Neural cell (in vitro differentiated cells): ENCODE results near the gene UBE4A. TPM values are rescaled to one million over a fixed set of nuclear protein-coding genes. Genes with fewer than 3 reads are reported as not detected.

Experiments
- H2AFZ ChIP-seq: fragments of 200-600, 300-800 bp; sonication (generic), shearing (Covaris generic); 2 replicates; pipeline ENCODE4 v1.6.0; 2014; ENCODE audit warnings: low read depth, mild to moderate bottlenecking, antibody characterized with exemption, low read length, moderate library complexity
- H3F3A ChIP-seq: fragments of 200-600 bp; shearing (Covaris generic); 2 replicates; pipeline ENCODE4 v1.6.1; 2016; ENCODE audit warnings: mild to moderate bottlenecking, moderate library complexity, mixed read lengths, antibody characterized with exemption, low read length; ENCODE audit not compliant: insufficient read depth, poor library complexity, severe bottlenecking
- H3K27ac ChIP-seq: fragments of 200-600, 300-800 bp; sonication (generic), shearing (Covaris generic); 2 replicates; pipeline ENCODE4 v1.5.1; 2014; ENCODE audit warnings: mild to moderate bottlenecking, low read length, moderate library complexity
- H3K27me3 ChIP-seq: fragments of 300-800, 200-600 bp; sonication (generic), shearing (Covaris generic); 2 replicates; pipeline ENCODE4 v1.6.0; 2014; ENCODE audit warnings: mild to moderate bottlenecking, low read depth, low read length, moderate library complexity; ENCODE audit not compliant: insufficient read depth
- H3K36me3 ChIP-seq: fragments of 300-800, 200-600 bp; sonication (generic), shearing (Covaris generic); 2 replicates; pipeline ENCODE4 v1.5.1; 2014; ENCODE audit warnings: mild to moderate bottlenecking, antibody characterized with exemption, low read length, moderate library complexity; ENCODE audit not compliant: insufficient read depth
- H3K4me2 ChIP-seq: fragments of 300-800, 200-600 bp; sonication (generic), shearing (Covaris generic); 2 replicates; pipeline ENCODE4 v1.6.0; 2014; ENCODE audit warnings: mild to moderate bottlenecking, low read length
- H3K4me3 ChIP-seq: fragments of 300-800, 200-600 bp; sonication (generic), shearing (Covaris generic); 2 replicates; pipeline ENCODE4 v1.5.1; 2014; ENCODE audit warnings: mild to moderate bottlenecking, low read length, moderate library complexity
- H3K79me2 ChIP-seq: fragments of 200-600 bp; shearing (Covaris generic); replicated peaks from 2 replicates; pipeline ENCODE4 v1.6.0; 2014; ENCODE audit warnings: mild to moderate bottlenecking, low read length, moderate library complexity; ENCODE audit not compliant: insufficient read depth
- H3K9ac ChIP-seq: fragments of 300-800, 200-600 bp; sonication (generic), shearing (Covaris generic); 2 replicates; pipeline ENCODE4 v1.6.1; 2016; ENCODE audit warnings: mild to moderate bottlenecking, low read length, mixed read lengths
- H3K9me2 ChIP-seq: fragments of 200-600 bp; shearing (Covaris generic); 2 replicates; pipeline ENCODE4 v1.6.1; 2016; ENCODE audit warnings: mild to moderate bottlenecking, low read length, mixed read lengths; ENCODE audit not compliant: insufficient read depth
- H3K9me3 ChIP-seq: fragments of 200-600, 300-800 bp; sonication (generic), shearing (Covaris generic); 2 replicates; pipeline ENCODE4 v1.6.1; 2016; ENCODE audit warnings: mild to moderate bottlenecking, mixed run types, low read length, moderate library complexity, mixed read lengths
- H4K20me1 ChIP-seq: fragments of 200-600 bp; shearing (Covaris generic); 2 replicates; pipeline ENCODE4 v1.6.1; 2016; ENCODE audit warnings: mild to moderate bottlenecking, mixed run types; ENCODE audit not compliant: insufficient read depth
- CTCF ChIP-seq: fragments of 450-650 bp; IDR thresholded peaks from 2 replicates; pipeline ENCODE4 v1.5.1; 2014; ENCODE audit warnings: antibody characterized with exemption, mild to moderate bottlenecking, moderate library complexity; ENCODE audit not compliant: poor library complexity, severe bottlenecking
- EP300 ChIP-seq: fragments of 450-650 bp; conservative IDR thresholded peaks from 2 replicates; pipeline ENCODE4 v1.6.1; 2014; ENCODE audit warnings: antibody characterized with exemption, mild to moderate bottlenecking, moderate library complexity; ENCODE audit not compliant: poor library complexity, severe bottlenecking
- EZH2 ChIP-seq: fragments of 200-600, 300-800 bp; shearing (Covaris generic), sonication (generic); IDR thresholded peaks from 2 replicates; pipeline ENCODE4 v1.6.1; 2014; ENCODE audit warnings: antibody characterized with exemption, low read length, borderline replicate concordance, mild to moderate bottlenecking; ENCODE audit not compliant: insufficient read depth, poor library complexity, severe bottlenecking
- MXI1 ChIP-seq: fragments of 450-650 bp; conservative IDR thresholded peaks from 2 replicates; pipeline ENCODE4 v1.6.1; 2014; ENCODE audit warnings: antibody characterized with exemption, mild to moderate bottlenecking; ENCODE audit not compliant: poor library complexity, severe bottlenecking
- POLR2AphosphoS5 ChIP-seq: IDR thresholded peaks from 2 replicates; pipeline ENCODE4 v1.6.1; 2012
- RAD21 ChIP-seq: fragments of 450-650 bp; conservative IDR thresholded peaks from 2 replicates; pipeline ENCODE4 v1.6.1; 2014; ENCODE audit warnings: antibody characterized with exemption, mild to moderate bottlenecking, moderate library complexity
- REST ChIP-seq: IDR thresholded peaks from 2 replicates; pipeline ENCODE4 v1.6.1; 2012; ENCODE audit warnings: borderline replicate concordance
- SMC3 ChIP-seq: fragments of 450-650 bp; conservative IDR thresholded peaks from 2 replicates; pipeline ENCODE4 v1.6.1; 2014; ENCODE audit warnings: antibody characterized with exemption, mild to moderate bottlenecking, moderate library complexity; ENCODE audit not compliant: poor library complexity
- TAF1 ChIP-seq: IDR thresholded peaks from 2 replicates; pipeline ENCODE4 v1.6.1; 2012; ENCODE audit warnings: low read depth
- polyA plus RNA-seq: library from polyadenylated mRNA; depleted of rRNA; stranded (reverse); fragments of >200 nt; gene quantifications from 2 replicates; pipeline ENCODE4 v1.2.3, GENCODE V29; 2014

The UBE4A gene
- polyA plus RNA-seq, 1 donor from 2014 or later = 36.9 TPM

DNA sequence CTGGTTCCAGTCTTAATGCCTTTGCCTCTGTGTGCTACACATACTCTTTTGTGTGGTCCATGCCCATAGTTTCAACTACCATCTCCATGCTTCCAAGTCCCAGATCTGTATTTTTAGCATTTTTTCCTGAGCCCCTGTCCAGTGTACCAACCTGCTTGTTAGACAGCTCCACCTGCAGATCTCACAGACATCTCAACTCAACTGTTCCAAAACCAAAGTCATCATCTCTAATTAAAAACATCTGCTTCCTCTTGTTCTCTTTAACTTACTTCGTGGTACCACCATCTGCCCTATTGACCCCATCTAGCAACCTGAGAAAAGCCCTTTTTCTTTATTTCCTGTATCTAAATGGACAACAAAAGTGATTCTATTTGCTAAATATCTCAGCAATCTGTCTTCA lies 68.3 kb downstream of the UBE4A start:
- Histone ChIP-seq H3K4me2 (no peak overlapping the region), H4K20me1 (no peaks in the 10 kb centered on the region), H3K27me3 (no peaks in the 10 kb centered on the region), H3K9me3 (no peaks in the 10 kb centered on the region), H3K4me3 (no peak overlapping the region), H3K79me2 (no peaks in the 10 kb centered on the region), H3K9me2 (no peaks in the 10 kb centered on the region), H3K27ac (no peak overlapping the region), H3F3A (no peaks in the 10 kb centered on the region), H3K9ac (no peak overlapping the region), H2AFZ (no peak overlapping the region), H3K36me3 (no peaks in the 10 kb centered on the region)
- TF ChIP-seq EZH2 = no peak
- no peak for TF ChIP-seq SMC3
- TF ChIP-seq REST = no peak
- no peak for TF ChIP-seq CTCF
- no peak for TF ChIP-seq EP300
- no peak for TF ChIP-seq POLR2AphosphoS5
- no peak for TF ChIP-seq MXI1
- no peak for TF ChIP-seq RAD21
- no peak for TF ChIP-seq TAF1

GRCh38 chr11:118430956-118431355 lies 71.6 kb downstream of the UBE4A start:
- no peaks in the 10 kb centered on the region for H3K36me3 ChIP-seq
- no peak overlapping the region for H3K9ac ChIP-seq
- H2AFZ ChIP-seq = no peak overlapping the region
- no peaks in the 10 kb centered on the region for H4K20me1 ChIP-seq
- H3K4me3 ChIP-seq = no peak overlapping the region
- no peaks in the 10 kb centered on the region for H3K9me3 ChIP-seq
- H3K27ac ChIP-seq = no peak overlapping the region
- H3K9me2 ChIP-seq = no peaks in the 10 kb centered on the region
- no peak overlapping the region for H3K4me2 ChIP-seq
- no peaks in the 10 kb centered on the region for H3F3A ChIP-seq
- H3K79me2 ChIP-seq = no peaks in the 10 kb centered on the region
- no peaks in the 10 kb centered on the region for H3K27me3 ChIP-seq
- TF ChIP-seq RAD21 (no peak), MXI1 (no peak), POLR2AphosphoS5 (no peak), EZH2 (no peak), CTCF (no peak), REST (no peak), EP300 (no peak)
